ENCODE data around the gene TRHDE. TPM values are rescaled to one million over a fixed set of nuclear protein-coding genes. Genes with fewer than 3 reads are reported as not detected.

TRHDE gene
- total RNA-seq, 1 experiment from 2014 or later: 0.74 TPM

- no TSS peak for BruUV-seq (replicated peaks)
- Histone ChIP-seq H3K27me3 (ENCODE audit: insufficient read depth, low read depth) (no peaks in the 10 kb centered on the region), H3K9me3 (ENCODE audit: insufficient read depth, low read depth) (no peaks in the 10 kb centered on the region), H3K9me2 (ENCODE audit: insufficient read depth) (no peaks in the 10 kb centered on the region), H3K27ac (no peak overlapping the region), H3K4me2 (no peak overlapping the region), H3K79me2 (ENCODE audit: low read depth) (no peaks in the 10 kb centered on the region), H3F3A (ENCODE audit: insufficient read depth, low read depth) (no peaks in the 10 kb centered on the region), H2AFZ (no peak overlapping the region), H4K20me1 (ENCODE audit: insufficient read depth) (no peaks in the 10 kb centered on the region), H3K36me3 (ENCODE audit: low read depth) (no peaks in the 10 kb centered on the region), H3K4me1 (replicated peaks; ENCODE audit: insufficient read depth) (no peaks in the 10 kb centered on the region), H3K4me3 (no peak overlapping the region)
- intact Hi-C loops (cut with micrococcal nuclease; ENCODE audit: unreplicated experiment): no loop called here
- CTCF ChIA-PET: no interaction called here
- POLR2A ChIA-PET (ENCODE audit: unreplicated experiment): no interaction called here
- TF ChIP-seq EZH2 (IDR thresholded peaks at IDR 0.05; ENCODE audit: low read depth): no peak
- no peak for TF ChIP-seq CTCF (conservative IDR thresholded peaks at IDR 0.05)
- no peak for DNase-seq
Observed at GRCh38 chr12:72442217-72442616, 170.0 kb downstream of the TRHDE start.

- Histone ChIP-seq H3K27ac (no peak overlapping the region), H2AFZ (no peak overlapping the region), H3K4me1 (replicated peaks; ENCODE audit: insufficient read depth) (no peaks in the 10 kb centered on the region), H3K79me2 (ENCODE audit: low read depth) (no peaks in the 10 kb centered on the region), H3K27me3 (ENCODE audit: insufficient read depth, low read depth) (no peaks in the 10 kb centered on the region), H3K9me3 (ENCODE audit: insufficient read depth, low read depth) (no peaks in the 10 kb centered on the region), H3K36me3 (ENCODE audit: low read depth) (no peaks in the 10 kb centered on the region), H4K20me1 (ENCODE audit: insufficient read depth) (no peaks in the 10 kb centered on the region), H3F3A (ENCODE audit: insufficient read depth, low read depth) (no peaks in the 10 kb centered on the region), H3K4me3 (no peak overlapping the region), H3K4me2 (no peak overlapping the region), H3K9me2 (ENCODE audit: insufficient read depth) (no peaks in the 10 kb centered on the region)
- intact Hi-C loops (cut with micrococcal nuclease; ENCODE audit: unreplicated experiment): no loop called here
- no peak for TF ChIP-seq EZH2 (IDR thresholded peaks at IDR 0.05; ENCODE audit: low read depth)
- TF ChIP-seq CTCF (conservative IDR thresholded peaks at IDR 0.05): no peak
- POLR2A ChIA-PET (ENCODE audit: unreplicated experiment): no interaction called here
- CTCF ChIA-PET: no interaction called here
- no TSS peak for BruUV-seq (replicated peaks)
- no peak for DNase-seq
Observed at GRCh38 chr12:72444125-72444524, 172.0 kb downstream of the TRHDE start.

GRCh38 chr12:72444566-72444965 is 172.4 kb downstream of the TRHDE start:
- Histone ChIP-seq H3K4me1 (replicated peaks; ENCODE audit: insufficient read depth) (no peaks in the 10 kb centered on the region), H3F3A (ENCODE audit: insufficient read depth, low read depth) (no peaks in the 10 kb centered on the region), H3K9me2 (ENCODE audit: insufficient read depth) (no peaks in the 10 kb centered on the region), H2AFZ (no peak overlapping the region), H3K36me3 (ENCODE audit: low read depth) (no peaks in the 10 kb centered on the region), H3K27me3 (ENCODE audit: insufficient read depth, low read depth) (no peaks in the 10 kb centered on the region), H4K20me1 (ENCODE audit: insufficient read depth) (no peaks in the 10 kb centered on the region), H3K9me3 (ENCODE audit: insufficient read depth, low read depth) (no peaks in the 10 kb centered on the region), H3K79me2 (ENCODE audit: low read depth) (no peaks in the 10 kb centered on the region), H3K27ac (no peak overlapping the region), H3K4me3 (no peak overlapping the region), H3K4me2 (no peak overlapping the region)
- TF ChIP-seq EZH2 (IDR thresholded peaks at IDR 0.05; ENCODE audit: low read depth) (no peak), CTCF (conservative IDR thresholded peaks at IDR 0.05) (no peak)
- ChIA-PET CTCF (no interaction called here), POLR2A (ENCODE audit: unreplicated experiment) (no interaction called here)
- no peak for DNase-seq
- no TSS peak for BruUV-seq (replicated peaks)
- intact Hi-C loops (cut with micrococcal nuclease; ENCODE audit: unreplicated experiment): no loop called here

Measured in PC-9 (cell line).